SU-DHL-6 (cell line): ENCODE results near the gene THSD4.

Experiments used
- EZH2phosphoT487 ChIP-seq: fragments of 200-600 bp; sonication (generic), shearing (Covaris generic); conservative IDR thresholded peaks from 2 replicates; pipeline ENCODE4 v1.6.1; 2018; ENCODE audit warnings: mild to moderate bottlenecking, antibody characterized with exemption, low read length, moderate library complexity, mixed read lengths
- TF ChIP-seq, protein P1 (sequence below): fragments of 200-600 bp; sonication (generic); IDR thresholded peaks from one replicate; pipeline ENCODE4 v1.5.1; 2017; ENCODE audit warnings: antibody characterized with exemption, mild to moderate bottlenecking, low read length, moderate library complexity; ENCODE audit not compliant: insufficient read depth, poor library complexity, severe bottlenecking

DNA sequence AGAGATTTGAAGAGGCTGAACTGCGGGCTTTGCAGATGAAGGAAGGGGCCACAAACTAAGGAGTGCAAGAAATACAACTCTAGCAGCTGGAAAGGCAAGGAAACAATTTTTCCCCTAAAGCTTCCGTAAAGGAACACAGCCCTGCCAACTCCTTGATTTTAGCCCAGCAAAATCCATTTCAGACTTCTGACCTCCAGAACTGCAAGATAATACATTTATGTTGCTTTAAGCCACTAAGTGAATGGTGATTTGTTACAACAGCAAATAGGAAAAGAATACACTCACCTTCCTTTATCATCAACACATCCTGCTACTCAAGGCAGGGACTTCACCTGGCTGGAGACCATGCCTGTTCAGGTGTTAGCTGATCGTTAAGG is 575.8 kb downstream of the THSD4 start:
- TF ChIP-seq, protein P1, sequence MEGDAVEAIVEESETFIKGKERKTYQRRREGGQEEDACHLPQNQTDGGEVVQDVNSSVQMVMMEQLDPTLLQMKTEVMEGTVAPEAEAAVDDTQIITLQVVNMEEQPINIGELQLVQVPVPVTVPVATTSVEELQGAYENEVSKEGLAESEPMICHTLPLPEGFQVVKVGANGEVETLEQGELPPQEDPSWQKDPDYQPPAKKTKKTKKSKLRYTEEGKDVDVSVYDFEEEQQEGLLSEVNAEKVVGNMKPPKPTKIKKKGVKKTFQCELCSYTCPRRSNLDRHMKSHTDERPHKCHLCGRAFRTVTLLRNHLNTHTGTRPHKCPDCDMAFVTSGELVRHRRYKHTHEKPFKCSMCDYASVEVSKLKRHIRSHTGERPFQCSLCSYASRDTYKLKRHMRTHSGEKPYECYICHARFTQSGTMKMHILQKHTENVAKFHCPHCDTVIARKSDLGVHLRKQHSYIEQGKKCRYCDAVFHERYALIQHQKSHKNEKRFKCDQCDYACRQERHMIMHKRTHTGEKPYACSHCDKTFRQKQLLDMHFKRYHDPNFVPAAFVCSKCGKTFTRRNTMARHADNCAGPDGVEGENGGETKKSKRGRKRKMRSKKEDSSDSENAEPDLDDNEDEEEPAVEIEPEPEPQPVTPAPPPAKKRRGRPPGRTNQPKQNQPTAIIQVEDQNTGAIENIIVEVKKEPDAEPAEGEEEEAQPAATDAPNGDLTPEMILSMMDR, result no peak
- no peak for TF ChIP-seq EZH2phosphoT487
